Effector memory CD8-positive, alpha-beta T cell (primary cell): Measurements from ENCODE around the gene TMEM91.
A peak's percentile ranks its signal among the peaks of the same experiment; 100 is the strongest.

Source experiments
- ATAC-seq: fragments of 150-1000 bp; cut with Tn5 transposase; replicated peaks from 2 replicates; pipeline ENCODE4 v1.10.0; 2021; ENCODE audit warnings: mild to moderate bottlenecking, moderate library complexity
- DNase-seq, 3 experiments: peaks; one replicate each; pipeline ENCODE4 v3.0.0; 2021
- H3K27ac Mint-ChIP-seq, 2 donors: one replicate each; pipeline ENCODE4 v1.8.0; 2022; ENCODE audit warnings: mild to moderate bottlenecking in 2 of 2, mixed read lengths in 2 of 2, moderate library complexity in 2 of 2
- H3K27me3 Mint-ChIP-seq, 2 donors: one replicate each; pipeline ENCODE4 v1.8.0; 2022; ENCODE audit warnings: mixed read lengths in 2 of 2
- H3K36me3 Mint-ChIP-seq: one replicate; pipeline ENCODE4 v1.8.0; 2022; ENCODE audit warnings: mild to moderate bottlenecking, moderate library complexity, mixed read lengths; ENCODE audit not compliant: insufficient read depth
- H3K4me1 Mint-ChIP-seq, 2 donors: one replicate each; pipeline ENCODE4 v1.8.0; 2022; ENCODE audit warnings: low read depth in 2 of 2, mixed read lengths in 2 of 2
- H3K4me3 Mint-ChIP-seq, 2 donors: one replicate each; pipeline ENCODE4 v1.8.0; 2022; ENCODE audit warnings: mild to moderate bottlenecking in 2 of 2, mixed read lengths in 2 of 2, moderate library complexity in 2 of 2
- H3K9me3 Mint-ChIP-seq, 2 donors: one replicate each; pipeline ENCODE4 v1.8.0; 2022; ENCODE audit warnings: mixed read lengths in 2 of 2
- total RNA-seq, 9 experiments: gene quantifications; one replicate each; lab custom pipeline; 2026; lab: John Stamatoyannopoulos, UW

The TMEM91 gene
- total RNA-seq: 1.1 to 8.5 (median 4.1) reads per million in 9 experiments

DNA sequence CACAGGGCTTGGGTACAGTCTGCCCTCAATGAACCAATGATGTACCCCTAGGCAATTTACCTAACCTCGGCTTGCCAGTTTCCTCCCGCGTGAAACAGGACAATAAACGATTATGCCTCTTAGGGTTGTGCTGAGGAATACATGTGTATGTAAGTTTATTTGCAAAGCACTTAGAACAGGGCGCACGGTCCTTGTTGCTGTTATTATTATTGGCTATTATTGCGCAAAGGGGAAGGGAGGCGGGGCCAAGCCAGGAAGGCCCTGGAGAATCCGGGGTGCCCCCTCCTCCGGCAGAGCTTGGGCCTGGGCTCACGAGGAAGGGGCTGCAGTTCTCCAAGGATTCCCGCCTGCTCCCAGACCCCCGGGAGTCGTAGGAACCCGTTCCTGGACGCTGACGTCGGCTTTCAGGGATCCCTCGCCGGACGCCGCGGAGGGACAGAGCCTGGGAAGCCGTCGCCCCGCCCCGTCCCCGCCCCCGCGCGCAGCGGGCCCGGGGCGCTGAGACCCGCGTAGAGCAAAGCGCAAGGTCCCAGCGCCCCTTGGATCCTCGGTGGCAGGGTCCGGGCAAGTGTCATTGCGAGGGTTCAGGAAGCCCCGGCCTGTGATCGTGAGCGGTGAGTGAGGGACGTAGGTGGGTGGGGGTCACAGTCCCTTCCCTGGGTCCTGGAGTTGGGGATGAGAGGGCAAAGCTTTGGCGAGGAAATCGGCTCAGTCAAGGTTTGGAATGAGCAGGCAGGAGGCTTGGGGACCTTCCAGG is at the start of gene TMEM91:
TMEM91 (plus strand) TSS at position 293 of the 757 bp plus-strand sequence. CDS start 1,777 bp downstream, outside the sequence.
- Mint-ChIP-seq H3K36me3 (peaks cover 13% of the 10 kb centered on the region), H3K27me3 (no peaks in the 10 kb centered on the region), H3K4me1 (peaks cover 12 to 13% of the 10 kb centered on the region in 2 donors), H3K9me3 (no peaks in the 10 kb centered on the region), H3K4me3 (peak within 1 kb of the TSS; percentile 57 to 76), H3K27ac (peak within 1 kb of the TSS; percentile 1 to 68)
- DNase-seq (no peak), ATAC-seq (peak; percentile 51)

DNA sequence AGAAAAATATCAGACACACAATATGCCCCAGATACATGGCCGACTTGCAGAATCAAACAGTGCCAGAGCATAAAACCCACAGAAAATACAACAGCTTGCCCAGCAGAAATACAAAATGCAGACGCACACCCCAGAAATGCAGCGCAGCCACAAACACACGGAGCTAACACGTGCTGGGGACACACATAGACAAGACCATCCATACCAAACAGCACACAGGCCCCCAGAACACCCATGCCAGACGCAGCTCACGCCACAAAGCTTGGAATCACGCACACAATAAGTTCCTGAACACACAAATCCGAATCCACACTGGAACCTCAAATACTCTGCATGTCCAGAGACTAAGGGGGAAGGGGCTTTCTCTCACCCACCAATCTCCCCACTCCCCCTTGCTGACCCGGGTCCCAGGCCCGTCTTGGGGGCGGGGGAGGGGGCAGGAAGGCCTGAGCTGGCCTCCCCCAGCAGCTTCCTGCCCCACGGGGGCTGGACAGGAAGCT is 49.2 kb upstream of the TMEM91 start:
- Mint-ChIP-seq H3K27me3 (no peaks in the 10 kb centered on the region), H3K4me3 (peak overlapping the region; percentile 77 to 78), H3K36me3 (peaks cover 100% of the 10 kb centered on the region), H3K9me3 (no peaks in the 10 kb centered on the region), H3K27ac (peak overlapping the region; percentile 97 to 98), H3K4me1 (peaks cover 68 to 73% of the 10 kb centered on the region in 2 donors)
- ATAC-seq (peak; percentile 6), DNase-seq (peak in 2 of 3 experiments; percentile 47 to 52)

DNA sequence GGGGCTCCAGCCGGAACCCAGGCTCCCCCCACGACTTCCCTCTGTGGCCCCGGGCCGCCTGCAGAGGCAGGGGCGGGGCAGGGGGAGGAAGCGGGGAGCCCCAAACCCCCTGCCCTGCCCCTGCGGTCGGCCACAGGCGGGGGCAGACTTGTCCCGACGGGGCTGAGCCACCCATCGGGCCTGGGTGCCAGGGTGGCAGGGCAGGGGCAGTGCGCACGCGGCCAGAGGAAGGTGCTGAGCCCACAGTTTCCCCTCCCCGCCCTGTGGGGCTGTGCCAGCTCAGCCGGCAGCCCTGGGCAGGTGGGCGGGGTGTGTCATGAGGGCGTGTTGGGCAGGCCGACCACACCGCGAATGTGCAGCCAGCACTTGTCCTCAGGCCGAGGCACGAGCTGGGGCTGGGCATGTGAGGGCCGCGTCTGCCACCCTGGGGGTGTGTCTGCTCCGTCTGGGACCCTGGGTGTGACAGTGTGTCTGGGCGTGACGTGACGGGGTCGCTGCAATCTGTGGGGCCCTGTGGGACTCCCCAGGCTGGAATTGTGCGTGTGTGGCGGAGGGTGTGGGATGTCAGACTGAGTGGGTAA is 48.7 kb upstream of the TMEM91 start:
- peak; percentile 92 to 94 (median 94) for DNase-seq

DNA sequence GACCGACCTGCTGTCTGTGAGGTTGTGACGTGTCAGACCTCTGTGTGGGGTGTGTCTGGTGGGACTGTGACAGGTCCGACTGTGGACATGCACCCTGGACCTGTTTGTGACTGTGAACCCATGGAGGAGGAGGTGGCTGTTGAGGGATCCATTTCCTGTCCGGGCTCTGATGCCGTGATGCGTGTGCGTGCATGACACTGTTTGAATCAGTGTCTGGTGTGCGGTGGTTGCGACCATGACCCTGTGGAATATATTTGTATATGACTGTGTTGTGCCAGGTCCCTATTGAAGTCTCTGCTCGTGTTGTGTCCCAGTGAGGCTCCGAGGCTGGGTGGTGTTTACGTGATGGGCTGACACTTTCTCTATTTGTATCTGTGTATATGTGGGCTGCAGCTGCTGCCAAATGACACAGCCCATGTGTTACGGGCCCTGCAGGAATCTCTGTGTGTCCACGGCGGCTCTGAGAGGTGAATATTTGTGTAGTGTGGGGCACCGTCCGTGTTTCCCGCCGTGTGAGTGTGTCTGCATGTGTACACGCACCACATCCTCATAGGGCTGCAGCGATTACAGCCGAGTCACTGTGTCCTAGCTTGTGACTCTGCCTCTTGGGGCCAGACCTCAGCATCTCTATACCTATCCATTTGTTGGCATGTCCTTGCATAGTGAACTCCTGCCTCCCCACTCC is 48.0 kb upstream of the TMEM91 start:
- no peaks in the 10 kb centered on the region for H3K27me3 Mint-ChIP-seq
- H3K4me3 Mint-ChIP-seq: peak overlapping the region; percentile 77 to 78
- no peak for DNase-seq
- H3K36me3 Mint-ChIP-seq: peaks cover 100% of the 10 kb centered on the region
- peak overlapping the region; percentile 97 to 98 for H3K27ac Mint-ChIP-seq
- H3K4me1 Mint-ChIP-seq: peaks cover 66 to 69% of the 10 kb centered on the region in 2 donors
- H3K9me3 Mint-ChIP-seq: no peaks in the 10 kb centered on the region
- ATAC-seq: peak; percentile 36

More for the DNA sequence above, 48.7 kb upstream of the TMEM91 start:
- ATAC-seq: peak; percentile 62
- Mint-ChIP-seq H3K4me1 (peaks cover 70% of the 10 kb centered on the region in 2 donors), H3K27me3 (no peaks in the 10 kb centered on the region), H3K9me3 (no peaks in the 10 kb centered on the region), H3K27ac (peak overlapping the region; percentile 97 to 98), H3K36me3 (peaks cover 100% of the 10 kb centered on the region), H3K4me3 (peak overlapping the region; percentile 77 to 78)

DNA sequence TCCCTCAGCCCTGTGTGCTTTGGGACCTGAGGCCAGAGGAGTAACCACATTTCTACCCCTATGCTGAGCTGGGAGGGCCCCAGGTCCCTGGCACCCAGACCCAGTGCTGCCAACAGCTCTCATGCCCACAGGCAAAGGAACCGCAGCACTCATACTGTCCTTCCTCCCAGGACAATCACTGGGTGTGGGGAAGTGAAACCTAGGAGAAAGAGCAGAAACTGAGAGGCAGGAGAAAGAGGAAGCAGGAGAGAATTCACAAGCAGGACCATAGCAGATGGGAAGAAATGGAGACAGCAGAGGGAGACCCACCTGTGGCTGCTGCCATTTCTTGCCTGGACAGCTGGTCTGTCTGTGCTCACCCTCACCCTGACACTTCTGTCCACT is 47.5 kb upstream of the TMEM91 start:
- Mint-ChIP-seq H3K36me3 (peaks cover 100% of the 10 kb centered on the region), H3K9me3 (no peaks in the 10 kb centered on the region), H3K27ac (peak overlapping the region; percentile 97 to 98), H3K27me3 (no peaks in the 10 kb centered on the region), H3K4me1 (peaks cover 65 to 68% of the 10 kb centered on the region in 2 donors), H3K4me3 (peak overlapping the region; percentile 77 to 78)
- ATAC-seq: no peak
- DNase-seq: no peak

DNA sequence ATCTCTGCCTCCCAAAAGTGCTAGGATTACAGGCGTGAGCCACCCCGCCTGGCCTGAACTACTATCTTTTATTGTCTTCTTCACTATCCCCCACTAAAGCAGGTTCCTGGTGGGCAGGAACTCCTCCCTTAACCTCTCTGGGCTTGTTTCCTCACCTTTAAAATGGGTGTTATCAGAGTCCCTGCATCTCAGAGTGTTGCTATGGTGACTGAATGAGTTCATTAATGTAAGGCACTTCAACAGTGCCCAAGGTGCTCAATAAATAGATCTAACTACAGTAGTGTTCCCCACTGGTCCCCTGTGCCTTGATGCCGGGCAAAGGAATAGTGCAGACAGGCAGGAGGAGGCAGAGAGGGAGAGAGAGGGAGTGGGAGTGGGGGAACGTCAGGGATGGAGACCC is 45.9 kb upstream of the TMEM91 start:
- Mint-ChIP-seq H3K4me1 (peaks cover 51 to 60% of the 10 kb centered on the region in 2 donors), H3K27ac (peak overlapping the region; percentile 92 to 98), H3K36me3 (peaks cover 100% of the 10 kb centered on the region), H3K27me3 (no peaks in the 10 kb centered on the region), H3K4me3 (peak overlapping the region; percentile 57 to 78), H3K9me3 (no peaks in the 10 kb centered on the region)
- DNase-seq (no peak), ATAC-seq (no peak)

DNA sequence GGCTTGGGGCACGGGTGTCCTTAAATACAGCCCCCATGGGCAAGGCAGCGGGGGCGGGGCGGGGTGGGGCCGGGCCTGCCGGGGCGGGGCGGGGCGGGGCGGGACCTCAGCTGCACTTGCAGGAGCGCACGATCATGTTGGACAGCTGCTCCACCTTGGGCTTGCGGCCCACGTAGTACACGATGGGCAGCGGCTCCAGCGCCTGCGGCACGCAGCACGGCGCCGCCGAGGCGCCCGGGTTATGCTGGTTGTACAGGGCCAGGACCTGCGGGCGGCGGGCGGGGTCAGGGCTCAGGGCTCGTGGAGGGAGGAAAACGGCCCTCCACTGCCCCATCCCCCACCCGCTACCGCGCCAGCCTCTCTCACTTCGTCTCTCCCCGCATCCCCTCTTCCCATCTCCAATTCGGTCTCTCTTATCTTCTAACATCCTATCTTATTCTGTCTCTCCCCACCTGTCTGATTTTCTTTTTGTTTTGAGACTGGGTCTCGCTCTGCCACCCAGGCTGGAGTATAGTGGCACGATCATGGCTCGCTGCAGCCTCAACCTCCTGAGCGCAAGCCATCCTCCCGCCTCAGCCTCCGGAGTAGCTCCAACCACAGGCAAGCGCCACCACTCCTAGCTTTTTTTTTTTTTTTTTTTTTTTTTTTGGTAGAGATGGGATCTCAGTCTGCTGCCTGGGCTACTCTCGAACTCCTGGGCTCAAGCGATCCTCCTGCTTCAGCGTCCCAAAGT is 45.2 kb upstream of the TMEM91 start:
- peaks cover 100% of the 10 kb centered on the region for H3K36me3 Mint-ChIP-seq
- ATAC-seq (no peak), DNase-seq (peak in 1 of 3 experiments; percentile 10)
- no peaks in the 10 kb centered on the region for H3K27me3 Mint-ChIP-seq
- H3K4me1 Mint-ChIP-seq: peaks cover 50 to 59% of the 10 kb centered on the region in 2 donors
- peak overlapping the region; percentile 71 to 78 for H3K4me3 Mint-ChIP-seq
- H3K9me3 Mint-ChIP-seq: no peaks in the 10 kb centered on the region
- peak overlapping the region; percentile 92 to 98 for H3K27ac Mint-ChIP-seq

DNA sequence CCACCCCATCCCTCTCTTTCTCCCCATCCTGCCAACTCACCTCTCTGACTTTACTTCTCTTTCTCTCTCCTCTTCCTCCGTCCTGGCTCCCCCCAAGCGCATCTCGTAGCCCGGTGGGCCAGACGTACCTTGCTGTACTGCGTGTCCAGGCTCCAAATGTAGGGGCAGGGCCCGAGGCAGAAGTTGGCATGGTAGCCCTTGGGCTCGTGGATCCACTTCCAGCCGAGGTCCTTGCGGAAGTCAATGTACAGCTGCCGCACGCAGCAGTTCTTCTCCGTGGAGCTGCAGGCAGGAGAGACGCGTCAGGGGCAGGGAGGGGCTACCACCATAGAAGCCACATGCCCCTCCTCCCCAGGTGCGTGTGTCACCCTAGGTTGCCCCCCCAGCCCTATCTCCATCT is 44.3 kb upstream of the TMEM91 start:
- no peaks in the 10 kb centered on the region for H3K27me3 Mint-ChIP-seq
- H3K36me3 Mint-ChIP-seq: peaks cover 100% of the 10 kb centered on the region
- H3K4me1 Mint-ChIP-seq: peaks cover 42 to 50% of the 10 kb centered on the region in 2 donors
- no peak for DNase-seq
- H3K4me3 Mint-ChIP-seq: peak overlapping the region; percentile 64 to 71
- H3K9me3 Mint-ChIP-seq: no peaks in the 10 kb centered on the region
- H3K27ac Mint-ChIP-seq: peak overlapping the region; percentile 92 to 98
- no peak for ATAC-seq

DNA sequence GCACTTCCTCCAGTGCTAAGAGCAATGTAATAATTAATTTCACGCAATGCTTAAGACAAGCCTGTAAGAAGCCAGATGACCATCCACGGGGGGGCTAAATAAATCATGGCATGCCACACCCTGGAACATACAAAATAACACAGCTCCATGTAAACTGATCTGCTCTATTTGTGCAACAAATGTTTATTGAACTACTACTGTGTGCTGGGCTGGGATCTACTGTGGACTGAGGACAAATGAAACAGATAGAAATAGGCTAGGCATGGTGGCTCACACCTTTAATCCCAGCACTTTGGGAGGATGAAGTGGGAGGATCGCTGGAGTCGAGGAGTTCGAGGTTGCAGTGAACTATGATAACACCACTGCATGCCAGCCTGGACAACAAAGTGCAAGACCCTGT is 43.9 kb upstream of the TMEM91 start:
- Mint-ChIP-seq H3K36me3 (peaks cover 100% of the 10 kb centered on the region), H3K4me3 (peak overlapping the region; percentile 64 to 71), H3K27ac (peak overlapping the region; percentile 92 to 98), H3K9me3 (no peaks in the 10 kb centered on the region), H3K4me1 (peaks cover 38 to 48% of the 10 kb centered on the region in 2 donors), H3K27me3 (no peaks in the 10 kb centered on the region)
- ATAC-seq (no peak), DNase-seq (no peak)

DNA sequence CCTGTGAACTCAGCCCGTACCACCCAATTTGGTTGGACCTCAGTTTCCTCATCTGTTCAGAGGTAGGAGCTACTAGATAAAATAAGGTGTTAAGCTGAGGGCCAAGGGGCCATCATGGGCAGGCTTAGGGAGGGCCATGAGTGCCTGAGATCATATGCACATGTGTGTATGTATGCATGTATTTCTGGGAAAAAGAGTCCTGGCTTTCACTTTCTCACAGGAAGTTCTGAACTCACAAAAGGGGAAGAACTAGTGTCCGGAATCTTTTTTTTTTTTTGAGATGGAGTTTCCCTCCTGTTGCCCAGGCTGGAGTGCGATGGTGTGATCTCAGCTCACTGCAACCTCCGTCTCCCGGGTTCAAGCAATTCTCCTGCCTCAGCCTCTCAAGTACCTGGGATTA is 41.5 kb upstream of the TMEM91 start:
- Mint-ChIP-seq H3K36me3 (peaks cover 100% of the 10 kb centered on the region), H3K27ac (peak overlapping the region; percentile 71 to 98), H3K4me3 (peak overlapping the region in 1 of 2 donors; percentile 6), H3K27me3 (no peaks in the 10 kb centered on the region), H3K9me3 (no peaks in the 10 kb centered on the region), H3K4me1 (peaks cover 26 to 39% of the 10 kb centered on the region in 2 donors)
- ATAC-seq (no peak), DNase-seq (no peak)

DNA sequence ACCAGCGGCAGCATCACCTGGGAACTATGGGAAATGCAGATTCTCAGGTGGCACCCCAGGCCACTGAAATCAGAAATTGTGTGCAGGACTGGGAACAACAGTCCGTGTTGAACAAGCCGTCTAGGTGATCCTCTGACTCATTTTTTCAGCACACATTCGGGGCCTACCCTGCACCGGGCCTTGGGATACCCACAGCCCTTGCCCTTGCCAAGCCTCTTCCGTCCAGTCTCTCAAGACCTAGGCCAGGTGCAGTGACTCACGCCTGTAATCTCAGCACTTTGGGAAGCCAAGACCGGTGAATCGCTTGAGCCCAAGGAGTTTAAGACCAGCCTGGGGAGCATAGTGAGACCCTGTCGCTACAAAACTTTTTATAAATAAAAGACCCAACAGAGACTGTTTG is 40.9 kb upstream of the TMEM91 start:
- peak overlapping the region in 1 of 2 donors; percentile 98 for H3K27ac Mint-ChIP-seq

DNA sequence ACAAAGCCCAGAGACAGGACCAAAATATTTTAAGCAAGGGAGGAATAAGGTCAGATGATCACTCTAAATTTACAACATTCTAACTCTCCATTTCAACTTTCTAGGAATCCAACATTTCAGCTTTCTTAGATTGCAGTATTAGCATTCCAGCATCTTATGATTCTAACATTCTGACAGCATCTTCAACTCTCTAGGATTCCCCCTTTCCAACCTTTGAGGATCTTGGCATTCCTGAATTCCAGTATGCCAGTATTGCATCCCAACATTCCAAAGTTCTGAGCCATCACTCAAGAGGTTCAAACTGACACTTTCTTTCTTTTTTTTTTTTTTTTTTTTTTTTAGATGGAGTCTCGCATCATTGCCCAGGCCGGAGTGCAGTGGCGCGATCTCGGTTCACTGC is 36.4 kb upstream of the TMEM91 start:
- no peaks in the 10 kb centered on the region for H3K9me3 Mint-ChIP-seq
- peaks cover 100% of the 10 kb centered on the region for H3K36me3 Mint-ChIP-seq
- no peak for ATAC-seq
- H3K27me3 Mint-ChIP-seq: no peaks in the 10 kb centered on the region
- H3K27ac Mint-ChIP-seq: peak overlapping the region in 1 of 2 donors; percentile 92
- peaks cover 42% of the 10 kb centered on the region in 2 donors for H3K4me1 Mint-ChIP-seq
- peak overlapping the region in 1 of 2 donors; percentile 23 for H3K4me3 Mint-ChIP-seq
- no peak for DNase-seq

More for the DNA sequence above, 40.9 kb upstream of the TMEM91 start:
- Mint-ChIP-seq H3K4me1 (peaks cover 27 to 37% of the 10 kb centered on the region in 2 donors), H3K4me3 (no peak overlapping the region), H3K9me3 (no peaks in the 10 kb centered on the region), H3K27me3 (no peaks in the 10 kb centered on the region), H3K36me3 (peaks cover 100% of the 10 kb centered on the region)
- ATAC-seq: no peak
- no peak for DNase-seq
